HG02610 (cell line): Measurements from ENCODE around the gene PRKCH.

Experiments used
- ATAC-seq: cut with Tn5 transposase; IDR thresholded peaks from one replicate; pipeline ENCODE4 v1.9.1; 2021; ENCODE audit warnings: mild to moderate bottlenecking, moderate library complexity; ENCODE audit not compliant: unreplicated experiment

PRKCH gene

DNA sequence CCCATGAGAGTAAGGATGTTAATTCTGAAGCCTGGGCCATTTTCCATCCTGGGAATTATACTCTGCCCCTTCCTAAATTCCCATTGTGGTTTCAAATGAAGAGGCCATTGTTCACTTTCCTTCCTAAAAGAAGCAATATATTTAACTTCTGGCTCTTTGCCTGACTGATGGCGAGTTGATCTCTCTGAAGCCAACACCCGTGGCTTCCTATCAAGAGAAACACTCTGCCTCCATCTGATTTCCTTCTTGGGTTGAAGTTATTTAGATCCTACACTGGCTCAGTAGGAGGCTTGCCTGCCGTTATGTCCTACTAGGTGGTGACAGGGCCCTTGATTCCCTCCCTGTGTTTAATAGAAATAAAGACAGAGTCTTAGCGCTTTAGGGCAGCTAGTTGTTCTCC, 97.4 kb downstream of the PRKCH start:
- no peak for ATAC-seq

GRCh38 chr14:61419201-61419600, 97.8 kb downstream of the PRKCH start:
- ATAC-seq, result no peak

- no peak for ATAC-seq
These were observed 98.9 kb downstream of the PRKCH start for GRCh38 chr14:61420326-61420725.

GRCh38 chr14:61421212-61421923, 100.0 kb downstream of the PRKCH start:
- no peak for ATAC-seq

DNA sequence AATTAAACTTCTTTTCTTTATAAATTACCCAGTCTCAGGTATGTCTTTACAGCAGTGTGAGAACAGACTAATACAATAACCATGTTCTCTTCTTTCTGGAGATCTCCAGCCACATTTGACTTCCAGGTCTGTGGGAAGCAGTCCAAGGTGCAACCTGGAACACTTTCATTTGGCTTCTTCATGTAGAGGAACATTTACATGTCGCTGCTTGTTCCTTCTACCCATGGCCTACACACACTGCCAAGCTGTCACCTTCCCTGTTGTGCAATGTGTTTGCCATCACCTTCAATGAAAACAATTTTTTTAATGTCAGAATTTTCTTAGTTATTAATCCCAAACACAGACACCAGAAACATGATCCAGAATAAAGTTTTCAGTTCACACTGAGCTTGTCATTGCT, 104.7 kb downstream of the PRKCH start:
- ATAC-seq, result no peak

GRCh38 chr14:61428261-61428660, 106.9 kb downstream of the PRKCH start:
- ATAC-seq, result no peak

DNA sequence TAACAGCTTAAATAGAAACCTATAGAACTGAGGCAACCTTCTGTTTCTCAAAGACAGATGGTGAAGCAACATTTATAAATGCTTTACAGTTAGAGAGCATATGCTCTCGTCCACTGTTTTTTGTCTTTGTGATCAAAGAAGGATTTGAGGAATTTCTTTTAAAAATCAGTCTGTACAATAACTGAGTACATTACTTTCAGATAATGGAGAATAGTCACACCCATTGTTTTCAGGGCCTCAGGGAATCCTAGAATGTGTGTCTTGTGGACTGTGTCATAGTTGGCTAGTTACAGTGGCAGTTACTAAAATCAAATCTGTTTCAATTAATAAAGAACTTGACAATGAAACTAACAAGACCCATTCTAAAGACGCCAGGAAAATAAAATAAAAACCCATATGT, 107.9 kb downstream of the PRKCH start:
- no peak for ATAC-seq

DNA sequence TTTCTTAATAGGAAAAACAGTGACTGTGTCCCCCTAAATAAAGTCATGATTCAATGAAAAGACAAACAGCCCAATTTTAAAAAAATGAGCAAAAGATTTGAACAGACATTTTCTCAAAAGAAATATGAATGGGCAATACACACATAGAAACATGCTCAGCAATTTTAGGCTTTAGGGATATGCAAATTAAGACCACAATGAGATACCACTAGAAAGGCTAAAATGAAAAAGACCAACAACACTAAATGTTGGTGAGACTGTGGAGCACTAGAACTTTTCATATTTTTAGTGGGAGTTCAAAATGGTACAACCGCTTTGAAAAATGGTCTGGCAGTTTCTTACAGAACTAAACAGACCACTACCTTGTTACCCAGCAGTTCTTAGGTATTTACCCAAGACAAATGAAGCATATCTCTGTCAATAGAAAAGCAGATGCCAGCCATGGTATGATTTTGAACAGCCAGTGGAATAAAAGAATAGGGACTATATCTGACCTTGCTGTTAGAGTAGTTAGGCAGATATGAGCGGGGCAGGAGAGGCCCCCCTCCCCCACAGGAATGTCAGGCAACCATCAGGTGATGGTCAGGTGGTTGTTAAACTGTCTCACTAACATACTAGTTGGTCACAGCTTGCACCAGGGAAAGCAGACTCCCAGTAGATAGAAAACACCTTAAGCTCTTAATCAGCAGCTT, 108.8 kb downstream of the PRKCH start:
- ATAC-seq, result peak; percentile 63

DNA sequence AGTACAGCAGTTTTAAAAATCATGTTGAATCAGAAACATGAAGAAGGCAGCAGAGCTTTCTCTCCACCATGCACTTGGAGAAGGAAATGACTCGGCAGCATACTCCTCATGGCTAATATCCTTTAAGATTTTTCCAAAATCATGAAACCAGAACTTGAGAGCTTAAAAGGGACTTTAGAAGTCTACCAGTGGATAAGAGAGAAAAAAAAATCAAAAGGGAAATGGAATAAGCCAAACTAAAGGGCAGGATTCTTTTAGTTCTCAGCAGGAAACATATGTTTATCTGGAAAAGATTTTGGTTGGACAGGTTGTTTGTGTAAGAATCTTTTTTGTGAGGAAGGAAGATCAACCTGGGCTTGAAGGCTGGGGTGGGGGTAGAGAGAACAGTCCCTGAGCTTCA, 111.8 kb downstream of the PRKCH start:
- ATAC-seq, result no peak

- no peak for ATAC-seq
These were observed 112.4 kb downstream of the PRKCH start for GRCh38 chr14:61433828-61434227.

DNA sequence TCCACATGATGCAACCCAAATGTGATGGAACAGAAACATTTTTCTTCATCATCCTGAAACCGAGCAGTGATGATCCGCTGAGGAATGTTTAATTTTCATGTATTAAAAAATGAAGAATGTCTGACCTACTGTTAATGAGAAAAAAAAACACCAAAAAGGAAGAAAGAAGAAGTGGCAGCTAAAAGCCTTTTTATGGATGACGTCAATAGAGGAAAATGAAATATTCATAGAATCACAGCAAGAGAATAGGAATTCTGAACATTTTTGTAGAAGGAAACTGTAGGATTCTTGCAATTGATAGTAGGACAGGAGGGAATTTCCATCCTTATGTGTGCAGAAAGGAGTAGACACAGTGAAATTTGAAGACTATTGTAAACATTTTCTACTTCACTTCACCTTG, 112.9 kb downstream of the PRKCH start:
- no peak for ATAC-seq

GRCh38 chr14:61435563-61436337, 114.4 kb downstream of the PRKCH start:
- no peak for ATAC-seq

DNA sequence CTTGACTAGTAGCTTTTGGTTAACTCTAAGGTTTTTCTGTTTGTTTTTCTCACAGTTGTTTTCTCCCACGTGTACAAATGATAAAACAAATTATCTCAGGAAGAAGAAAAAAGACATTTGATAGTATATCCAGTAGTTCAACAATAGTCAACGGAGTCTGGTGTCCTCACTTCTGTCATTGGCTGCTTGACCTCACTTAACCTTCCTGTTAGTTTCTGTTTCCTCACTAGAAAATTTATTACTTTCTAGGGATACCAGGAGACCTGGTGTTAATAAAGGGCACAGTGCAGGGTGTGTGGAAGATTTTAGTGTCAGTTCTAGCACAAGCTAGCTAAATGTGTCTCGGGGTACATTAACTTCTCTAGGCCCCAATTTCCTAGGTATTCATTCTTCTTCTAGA, 116.0 kb downstream of the PRKCH start:
- ATAC-seq, result no peak

DNA sequence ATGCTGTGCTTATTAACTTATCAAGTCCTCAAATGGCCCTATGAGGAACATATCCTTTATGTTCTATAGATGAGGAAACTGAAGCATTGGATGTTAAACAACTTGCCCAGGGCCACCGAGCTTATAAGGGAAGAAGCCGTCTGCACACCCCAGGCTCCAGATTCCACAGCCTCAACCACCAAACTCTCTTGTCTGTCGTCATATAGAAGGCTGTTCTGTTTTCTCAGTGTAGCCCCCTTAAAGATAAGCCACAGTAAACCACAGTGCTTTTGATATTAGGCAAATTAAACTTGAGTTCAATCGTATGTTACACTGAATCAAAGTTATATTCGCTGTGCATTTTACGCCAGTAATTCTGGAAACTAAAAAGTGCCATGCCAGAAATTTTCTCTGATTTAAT, 116.7 kb downstream of the PRKCH start:
- no peak for ATAC-seq

- ATAC-seq, result peak; percentile 47
These were observed 117.1 kb downstream of the PRKCH start for GRCh38 chr14:61438497-61438859.

GRCh38 chr14:61438860-61439765, 117.7 kb downstream of the PRKCH start:
- peak; percentile 55 for ATAC-seq

- peak; percentile 43 for ATAC-seq
These were observed 118.5 kb downstream of the PRKCH start for GRCh38 chr14:61439779-61440418.

- ATAC-seq, result no peak
These were observed 122.1 kb downstream of the PRKCH start for GRCh38 chr14:61443481-61443880.

- peak; percentile 72 for ATAC-seq
These were observed 122.9 kb downstream of the PRKCH start for GRCh38 chr14:61444215-61444768.

- ATAC-seq, result no peak
These were observed 130.1 kb downstream of the PRKCH start for GRCh38 chr14:61451491-61451890.
